Activated CD8-positive, alpha-beta T cell treated with anti-CD3 and anti-CD28 coated beads for 36 hours (primary cell): ENCODE measurements around the gene HTATSF1. TPM values are rescaled to one million over a fixed set of nuclear protein-coding genes. Genes with fewer than 3 reads are reported as not detected.

Source experiments
- ATAC-seq: fragments of 200-7000 bp; cut with Tn5 transposase; one replicate; pipeline ENCODE4 v1.10.0; 2021; ENCODE audit warnings: mild to moderate bottlenecking, moderate library complexity
- CTCF ChIA-PET: fragments of 350-600 bp; sonication (Branson Sonifier 250); formaldehyde crosslinking; loops from one replicate; lab custom pipeline; 2021; ENCODE audit warnings: antibody characterized with exemption; lab: Charles Lee
- POLR2A ChIA-PET: fragments of 350-600 bp; sonication (Branson Sonifier 250); formaldehyde crosslinking; loops from one replicate; lab custom pipeline; 2021; ENCODE audit warnings: antibody characterized with exemption; lab: Charles Lee
- DNase-seq: peaks from one replicate; pipeline ENCODE4 v3.0.0-alpha.2; 2020
- H3K27ac Mint-ChIP-seq: one replicate; pipeline ENCODE4 v1.8.0; 2021; ENCODE audit warnings: mild to moderate bottlenecking, mixed read lengths
- H3K27me3 Mint-ChIP-seq: one replicate; pipeline ENCODE4 v1.8.0; 2021; ENCODE audit warnings: mixed read lengths
- H3K36me3 Mint-ChIP-seq: one replicate; pipeline ENCODE4 v1.8.0; 2021; ENCODE audit warnings: low read depth, mixed read lengths
- H3K4me1 Mint-ChIP-seq: one replicate; pipeline ENCODE4 v1.8.0; 2021; ENCODE audit warnings: low read depth, mixed read lengths
- H3K4me3 Mint-ChIP-seq: one replicate; pipeline ENCODE4 v1.8.0; 2021; ENCODE audit warnings: mild to moderate bottlenecking, moderate library complexity, mixed read lengths
- H3K9me3 Mint-ChIP-seq: one replicate; pipeline ENCODE4 v1.8.0; 2021; ENCODE audit warnings: mixed read lengths
- CTCF ChIP-seq: fragments of 200-600 bp; IDR thresholded peaks from one replicate; pipeline ENCODE4 v1.8.0; 2022; ENCODE audit warnings: antibody characterized with exemption, mild to moderate bottlenecking
- intact Hi-C: fragments of 100-400 bp; cut with micrococcal nuclease; formaldehyde crosslinking; loops from one replicate; pipeline ENCODE4 v1.10.0; 2022
- total RNA-seq, 2 experiments: library from RNA; stranded (reverse); gene quantifications; one replicate each; pipeline ENCODE4 v1.2.3, GENCODE V29; 2021

Gene HTATSF1
- total RNA-seq, 2 experiments from 2014 or later, result 33.0 to 35.4 TPM

- ATAC-seq, result no peak
- H3K36me3 Mint-ChIP-seq, result no peaks in the 10 kb centered on the region
- H3K4me3 Mint-ChIP-seq, result no peak overlapping the region
- ChIA-PET CTCF (no interaction called here), POLR2A (no interaction called here)
- H3K27ac Mint-ChIP-seq, result no peak overlapping the region
- H3K4me1 Mint-ChIP-seq, result no peaks in the 10 kb centered on the region
- TF ChIP-seq CTCF, result no peak
- H3K9me3 Mint-ChIP-seq, result no peaks in the 10 kb centered on the region
- no peak for DNase-seq
- no peaks in the 10 kb centered on the region for H3K27me3 Mint-ChIP-seq
- intact Hi-C loops, result no loop called here
Observed at GRCh38 chrX:136467303-136467702, 30.1 kb upstream of the HTATSF1 start.

GRCh38 chrX:136468391-136469103 lies 28.8 kb upstream of the HTATSF1 start:
- H3K4me1 Mint-ChIP-seq, result no peaks in the 10 kb centered on the region
- no peak for TF ChIP-seq CTCF
- POLR2A ChIA-PET, result no interaction called here
- no peaks in the 10 kb centered on the region for H3K27me3 Mint-ChIP-seq
- DNase-seq (no peak), ATAC-seq (no peak)
- CTCF ChIA-PET, result no interaction called here
- no peak overlapping the region for H3K27ac Mint-ChIP-seq
- no peaks in the 10 kb centered on the region for H3K9me3 Mint-ChIP-seq
- no peaks in the 10 kb centered on the region for H3K36me3 Mint-ChIP-seq
- intact Hi-C loops, result no loop called here
- H3K4me3 Mint-ChIP-seq, result no peak overlapping the region

- DNase-seq (no peak), ATAC-seq (no peak)
- TF ChIP-seq CTCF, result no peak
- no peaks in the 10 kb centered on the region for H3K27me3 Mint-ChIP-seq
- no peak overlapping the region for H3K27ac Mint-ChIP-seq
- H3K4me1 Mint-ChIP-seq, result no peaks in the 10 kb centered on the region
- ChIA-PET CTCF (no interaction called here), POLR2A (no interaction called here)
- no peaks in the 10 kb centered on the region for H3K36me3 Mint-ChIP-seq
- H3K9me3 Mint-ChIP-seq, result no peaks in the 10 kb centered on the region
- no peak overlapping the region for H3K4me3 Mint-ChIP-seq
- intact Hi-C loops, result no loop called here
Observed at GRCh38 chrX:136473663-136474062, 23.7 kb upstream of the HTATSF1 start.

DNA sequence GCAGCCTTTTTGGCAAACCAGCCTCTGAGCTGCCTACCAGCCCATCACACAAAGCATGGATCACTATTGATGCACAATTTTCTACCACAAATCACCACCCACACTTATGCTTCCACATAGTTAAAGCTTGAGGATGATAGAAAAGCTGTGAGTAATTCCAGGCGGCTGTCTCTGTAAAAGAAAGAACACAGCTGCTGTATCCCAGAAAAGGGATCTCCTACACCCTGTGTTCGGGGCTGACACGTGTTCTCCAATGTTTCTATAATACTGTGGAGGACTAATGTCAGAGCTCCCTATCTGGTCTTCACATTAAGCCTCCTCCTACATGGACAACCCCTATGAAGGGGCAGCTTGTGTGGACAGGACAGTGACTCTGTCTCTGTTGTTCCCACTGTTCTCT lies 22.2 kb upstream of the HTATSF1 start:
- Mint-ChIP-seq H3K27me3 (no peaks in the 10 kb centered on the region), H3K4me1 (no peaks in the 10 kb centered on the region), H3K4me3 (no peak overlapping the region), H3K27ac (no peak overlapping the region), H3K9me3 (no peaks in the 10 kb centered on the region), H3K36me3 (no peaks in the 10 kb centered on the region)
- no peak for TF ChIP-seq CTCF
- ChIA-PET CTCF (interaction anchor here (1.5 kb wide), 1 partner anchor 54 kb away, joined by 3 read pairs; no protein-coding TSS in a partner anchor), POLR2A (no interaction called here)
- intact Hi-C loops, result no loop called here
- ATAC-seq, result no peak
- DNase-seq, result no peak

GRCh38 chrX:136476501-136476900 lies 20.9 kb upstream of the HTATSF1 start:
- DNase-seq (no peak), ATAC-seq (no peak)
- Mint-ChIP-seq H3K27me3 (no peaks in the 10 kb centered on the region), H3K4me3 (no peak overlapping the region), H3K4me1 (no peaks in the 10 kb centered on the region), H3K9me3 (no peaks in the 10 kb centered on the region), H3K36me3 (no peaks in the 10 kb centered on the region), H3K27ac (no peak overlapping the region)
- no peak for TF ChIP-seq CTCF
- CTCF ChIA-PET, result interaction anchor here (1.5 kb wide), 1 partner anchor 55 kb away, joined by 3 read pairs; no protein-coding TSS in a partner anchor
- POLR2A ChIA-PET, result no interaction called here
- intact Hi-C loops, result no loop called here
